AG09319 (cell line): ENCODE measurements around the gene FEM1B.
"Not testable (repeated sequence)": the region's sequence is repeated elsewhere in the genome, so short reads cannot be mapped to it uniquely, and the experiment has no call there.

ENCODE experiments used
- DNase-seq: peaks from one replicate; pipeline ENCODE4 v3.0.0-alpha.2; 2010; ENCODE audit warnings: low read depth; ENCODE audit errors: extremely low read depth
- TF ChIP-seq, protein P1 (sequence below): IDR thresholded peaks from 2 replicates; pipeline ENCODE4 v1.5.1; 2011; ENCODE audit warnings: low read depth, mild to moderate bottlenecking, inconsistent platforms, low read length, moderate library complexity

FEM1B gene

DNA sequence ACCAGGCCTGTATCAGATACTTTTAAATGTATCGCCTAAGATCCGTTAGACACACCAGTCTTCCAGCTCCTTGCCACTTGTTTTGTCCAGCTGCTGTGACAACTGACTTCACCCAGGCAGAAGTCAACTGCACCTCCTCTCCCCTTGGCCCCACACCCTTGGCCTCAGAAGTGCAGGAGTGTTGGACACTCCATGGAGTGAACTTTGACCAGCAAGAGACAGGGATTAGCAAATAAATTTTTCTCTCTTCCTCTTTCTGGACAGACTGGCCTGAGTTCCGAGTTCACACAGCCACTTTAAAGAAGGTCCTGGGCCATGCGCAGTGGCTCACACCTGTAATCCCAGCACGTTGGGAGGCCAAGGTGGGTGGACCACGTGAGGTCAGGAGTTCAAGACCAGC lies 45.1 kb upstream of the FEM1B start:
- TF ChIP-seq, protein P1, sequence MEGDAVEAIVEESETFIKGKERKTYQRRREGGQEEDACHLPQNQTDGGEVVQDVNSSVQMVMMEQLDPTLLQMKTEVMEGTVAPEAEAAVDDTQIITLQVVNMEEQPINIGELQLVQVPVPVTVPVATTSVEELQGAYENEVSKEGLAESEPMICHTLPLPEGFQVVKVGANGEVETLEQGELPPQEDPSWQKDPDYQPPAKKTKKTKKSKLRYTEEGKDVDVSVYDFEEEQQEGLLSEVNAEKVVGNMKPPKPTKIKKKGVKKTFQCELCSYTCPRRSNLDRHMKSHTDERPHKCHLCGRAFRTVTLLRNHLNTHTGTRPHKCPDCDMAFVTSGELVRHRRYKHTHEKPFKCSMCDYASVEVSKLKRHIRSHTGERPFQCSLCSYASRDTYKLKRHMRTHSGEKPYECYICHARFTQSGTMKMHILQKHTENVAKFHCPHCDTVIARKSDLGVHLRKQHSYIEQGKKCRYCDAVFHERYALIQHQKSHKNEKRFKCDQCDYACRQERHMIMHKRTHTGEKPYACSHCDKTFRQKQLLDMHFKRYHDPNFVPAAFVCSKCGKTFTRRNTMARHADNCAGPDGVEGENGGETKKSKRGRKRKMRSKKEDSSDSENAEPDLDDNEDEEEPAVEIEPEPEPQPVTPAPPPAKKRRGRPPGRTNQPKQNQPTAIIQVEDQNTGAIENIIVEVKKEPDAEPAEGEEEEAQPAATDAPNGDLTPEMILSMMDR, result no peak
- DNase-seq, result no peak

DNA sequence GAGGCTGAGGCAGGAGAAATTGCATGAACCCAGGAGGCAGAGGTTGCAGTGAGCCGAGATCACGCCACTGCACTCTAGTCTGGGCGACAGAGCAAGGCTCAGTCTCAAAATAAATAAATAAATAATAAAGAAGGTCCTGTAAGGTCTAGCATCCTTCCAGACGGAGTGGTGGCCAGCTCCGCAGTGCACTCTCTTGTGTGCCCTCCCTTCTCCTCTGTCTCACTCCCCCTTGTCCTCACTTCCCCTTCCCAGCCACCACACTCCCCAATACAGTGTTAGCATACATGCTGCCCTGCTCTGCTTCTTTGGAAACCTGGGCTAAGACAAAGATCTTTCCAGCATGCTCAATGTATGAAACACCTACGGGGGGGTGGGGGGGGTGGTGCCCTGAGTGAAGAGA lies 44.6 kb upstream of the FEM1B start:
- TF ChIP-seq, protein P1, result no peak
- no peak for DNase-seq

DNA sequence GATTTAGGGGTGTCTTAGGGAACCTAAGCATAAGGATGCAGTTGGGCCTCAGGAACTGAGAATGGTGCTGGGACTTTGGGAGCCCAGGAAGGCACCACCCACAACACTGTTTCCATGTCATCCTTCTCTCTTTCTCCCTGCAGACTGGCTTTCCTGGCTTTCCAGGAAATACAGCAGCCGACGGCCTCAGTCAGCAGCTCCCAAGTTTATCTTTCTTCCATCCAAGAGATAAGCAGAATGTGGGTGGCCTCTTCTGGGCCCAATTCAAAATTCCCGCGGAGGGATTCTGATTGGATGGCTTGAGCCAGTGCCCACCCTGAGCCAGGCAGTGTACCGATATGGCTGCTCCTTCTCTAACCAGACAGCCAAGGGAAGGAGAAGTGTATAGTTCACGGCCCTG lies 43.5 kb upstream of the FEM1B start:
- no peak for DNase-seq
- TF ChIP-seq, protein P1, result no peak

DNA sequence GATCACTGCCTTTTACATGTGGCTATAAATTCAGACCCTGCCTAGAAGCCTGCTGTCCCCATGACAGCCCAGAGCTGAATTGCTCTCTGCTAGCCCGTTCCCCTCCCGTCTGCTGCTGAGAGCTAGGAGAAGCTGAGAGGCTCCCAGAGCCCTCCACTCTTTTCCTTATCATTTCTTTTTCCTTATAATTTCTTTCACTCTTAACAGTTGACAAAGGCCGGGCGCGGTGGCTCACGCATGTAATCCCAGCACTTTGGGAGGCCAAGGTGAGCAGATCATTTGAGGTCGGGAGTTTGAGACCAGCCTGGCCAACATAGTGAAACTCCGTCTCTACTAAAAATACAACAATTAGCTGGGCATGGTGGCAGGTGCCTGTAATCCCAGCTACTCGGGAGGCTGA lies 43.0 kb upstream of the FEM1B start:
- not testable (repeated sequence) for DNase-seq

DNA sequence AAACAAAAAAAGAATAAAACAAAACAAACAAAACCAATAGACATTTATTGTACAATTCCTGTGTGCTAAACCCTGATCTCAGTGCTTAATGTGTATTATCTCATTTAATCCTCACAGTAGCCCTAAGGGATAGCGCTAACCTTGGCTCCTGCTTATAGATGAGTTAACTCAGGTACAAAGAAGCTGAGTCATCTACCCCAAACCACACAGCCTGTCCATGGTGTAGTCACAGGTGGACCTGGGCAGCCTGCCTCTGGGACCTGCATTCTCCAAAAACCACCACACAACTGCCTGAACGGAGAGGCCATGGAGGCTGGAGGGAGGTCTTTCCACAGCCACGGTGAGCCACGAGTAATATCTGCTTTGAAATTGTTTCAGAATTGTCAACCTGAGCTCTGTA lies 42.5 kb upstream of the FEM1B start:
- no peak for DNase-seq
- TF ChIP-seq, protein P1, result no peak

DNA sequence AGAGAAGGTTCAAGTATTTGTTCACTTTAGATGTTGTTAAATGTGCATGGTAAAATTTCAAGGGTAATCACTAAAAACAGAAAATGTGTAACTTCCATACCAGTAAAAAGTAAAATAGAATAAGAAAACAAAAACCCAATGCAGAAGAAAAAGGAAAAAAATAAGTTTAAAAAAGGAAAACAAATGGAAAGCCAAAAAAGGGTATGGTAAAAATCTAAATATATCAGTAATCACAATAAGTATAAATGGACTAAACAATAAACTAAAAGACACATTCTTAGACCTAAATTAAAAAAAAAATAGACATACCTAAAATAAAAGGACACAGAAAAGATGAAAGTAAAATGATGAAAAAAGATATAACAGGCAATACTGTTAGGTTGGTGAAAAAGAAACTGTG lies 38.5 kb upstream of the FEM1B start:
- DNase-seq, result no peak

DNA sequence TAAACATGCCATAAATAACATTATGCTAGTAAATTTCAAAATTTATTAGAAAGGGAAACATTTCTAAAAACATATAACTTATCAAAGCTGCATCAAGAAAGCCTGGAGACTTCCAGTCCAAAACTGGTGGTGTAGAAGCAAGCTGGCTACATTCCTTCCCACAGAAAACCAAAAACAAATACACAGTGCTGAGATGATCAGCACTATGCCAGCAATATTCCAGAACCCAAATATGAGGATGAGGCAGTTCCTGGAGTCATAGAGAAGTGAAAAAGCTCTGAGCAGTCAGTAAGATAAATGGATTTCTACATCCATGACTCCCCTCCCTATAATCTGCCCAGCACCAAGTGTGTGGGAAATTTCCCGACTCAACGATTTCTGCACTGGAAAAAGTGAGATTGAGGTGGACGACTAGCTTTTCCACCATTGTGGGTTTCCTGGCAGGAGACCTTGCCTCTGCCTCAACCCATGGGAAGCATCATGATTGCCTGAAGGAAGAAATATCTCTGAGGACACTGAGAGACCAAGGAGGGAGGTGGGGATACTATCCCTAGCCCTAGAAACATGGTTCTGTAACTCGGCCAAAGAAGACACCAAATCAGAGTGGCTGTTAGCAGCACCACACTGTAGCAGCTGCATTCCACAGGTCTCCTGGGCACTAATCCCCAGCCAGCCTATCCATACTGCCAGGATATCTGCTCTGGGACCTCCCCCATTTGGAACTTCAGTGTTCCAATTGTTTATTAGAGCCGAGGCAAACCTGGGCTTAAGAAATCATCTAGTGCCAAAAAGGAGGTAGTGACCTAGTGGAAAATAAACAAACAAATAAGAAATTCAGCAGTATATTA lies 36.2 kb upstream of the FEM1B start:
- DNase-seq, result no peak
- TF ChIP-seq, protein P1, result no peak

More for the DNA sequence above, 38.5 kb upstream of the FEM1B start:
- TF ChIP-seq, protein P1, result no peak

DNA sequence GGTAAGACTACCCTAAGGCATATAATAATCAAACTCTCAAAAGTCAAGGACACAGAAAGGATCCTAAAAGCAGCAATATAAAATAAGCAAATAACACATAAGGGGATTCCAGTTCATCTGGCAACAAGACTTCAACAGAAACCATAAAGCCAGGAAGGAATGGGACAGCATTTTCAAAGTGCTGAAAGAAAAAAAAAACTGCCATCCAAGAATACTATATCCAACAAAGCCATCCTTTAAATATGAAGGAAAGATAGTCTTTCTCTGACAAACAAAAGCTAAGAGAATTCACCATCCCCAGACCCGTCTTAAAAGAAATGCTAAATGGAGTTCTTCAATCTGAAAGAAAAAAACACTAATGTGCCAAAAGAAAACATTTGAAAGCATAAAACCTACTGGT lies 33.3 kb upstream of the FEM1B start:
- no peak for DNase-seq
- TF ChIP-seq, protein P1, result no peak
